NB4 (cell line): ENCODE results near the gene SHROOM2.

Experiments used
- CTCF ChIP-seq: IDR thresholded peaks from one replicate; pipeline ENCODE4 v1.5.1; 2012; ENCODE audit warnings: low read depth, low read length
- MAX ChIP-seq: IDR thresholded peaks from 2 replicates; pipeline ENCODE4 v1.6.1; 2011; ENCODE audit warnings: low read depth, low read length
- POLR2A ChIP-seq: IDR thresholded peaks from 2 replicates; pipeline ENCODE4 v1.6.1; 2011; ENCODE audit warnings: mild to moderate bottlenecking; ENCODE audit not compliant: insufficient read length; ENCODE audit errors: extremely low read depth

GRCh38 chrX:9995855-9996339, 209.7 kb downstream of the SHROOM2 start:
- peak; percentile 81 for TF ChIP-seq CTCF
- TF ChIP-seq MAX = no peak
- TF ChIP-seq POLR2A = no peak
